ENCODE results near the gene MEIS2. TPM values are rescaled to one million over a fixed set of nuclear protein-coding genes. Genes with fewer than 3 reads are reported as not detected.

The MEIS2 gene
- total RNA-seq, 1 experiment from 2014 or later: 29.3 TPM

- no peak for DNase-seq (ENCODE audit: low read depth)
These were observed 134.6 kb downstream of the MEIS2 start for GRCh38 chr15:36965570-36966342.

- no peak for DNase-seq (ENCODE audit: low read depth)
These were observed 135.7 kb downstream of the MEIS2 start for GRCh38 chr15:36964626-36965025.

- DNase-seq (ENCODE audit: low read depth): no peak
These were observed 138.4 kb downstream of the MEIS2 start for GRCh38 chr15:36961956-36962355.

GRCh38 chr15:36960947-36961227, 139.5 kb downstream of the MEIS2 start:
- DNase-seq (ENCODE audit: low read depth): no peak

- DNase-seq (ENCODE audit: low read depth): no peak
These were observed 140.0 kb downstream of the MEIS2 start for GRCh38 chr15:36960179-36960946.

- DNase-seq (ENCODE audit: low read depth): no peak
These were observed 140.6 kb downstream of the MEIS2 start for GRCh38 chr15:36959746-36960145.

GRCh38 chr15:36958606-36959005, 141.7 kb downstream of the MEIS2 start:
- no peak for DNase-seq (ENCODE audit: low read depth)

GRCh38 chr15:36954486-36954885, 145.9 kb downstream of the MEIS2 start:
- peak; percentile 39 for DNase-seq (ENCODE audit: low read depth)

- peak; percentile 57 for DNase-seq (ENCODE audit: low read depth)
These were observed 147.0 kb downstream of the MEIS2 start for GRCh38 chr15:36953346-36953745.

GRCh38 chr15:36951731-36952247, 148.6 kb downstream of the MEIS2 start:
- peak; percentile 93 for DNase-seq (ENCODE audit: low read depth)

GRCh38 chr15:36950371-36950770, 150.0 kb downstream of the MEIS2 start:
- no peak for DNase-seq (ENCODE audit: low read depth)

- no peak for DNase-seq (ENCODE audit: low read depth)
These were observed 151.4 kb downstream of the MEIS2 start for GRCh38 chr15:36948982-36949381.

GRCh38 chr15:36947035-36947719, 153.2 kb downstream of the MEIS2 start:
- no peak for DNase-seq (ENCODE audit: low read depth)

GRCh38 chr15:36944442-36944841, 155.9 kb downstream of the MEIS2 start:
- DNase-seq (ENCODE audit: low read depth): no peak

GRCh38 chr15:36943508-36944361, 156.6 kb downstream of the MEIS2 start:
- no peak for DNase-seq (ENCODE audit: low read depth)

- DNase-seq (ENCODE audit: low read depth): no peak
These were observed 158.0 kb downstream of the MEIS2 start for GRCh38 chr15:36942248-36942827.

- DNase-seq (ENCODE audit: low read depth): no peak
These were observed 158.6 kb downstream of the MEIS2 start for GRCh38 chr15:36941798-36942197.

GRCh38 chr15:36940636-36941260, 159.6 kb downstream of the MEIS2 start:
- no peak for DNase-seq (ENCODE audit: low read depth)

- DNase-seq (ENCODE audit: low read depth): no peak
These were observed 160.1 kb downstream of the MEIS2 start for GRCh38 chr15:36940219-36940618.

GRCh38 chr15:36938764-36939163, 161.6 kb downstream of the MEIS2 start:
- DNase-seq (ENCODE audit: low read depth): no peak

- no peak for DNase-seq (ENCODE audit: low read depth)
These were observed 162.2 kb downstream of the MEIS2 start for GRCh38 chr15:36938131-36938530.
